Measurements from ENCODE around the gene ACADVL. TPM values are rescaled to one million over a fixed set of nuclear protein-coding genes. Genes with fewer than 3 reads are reported as not detected.

Gene ACADVL
- total RNA-seq, result 194 and 234 TPM in 2 replicates

GRCh38 chr17:7219812-7220592, at the start of gene ACADVL, which contains the start of gene DLG4:
ACADVL (plus strand) TSS chr17:7219938; CDS start chr17:7219985, 47 bp downstream.
DLG4 (minus strand) TSS chr17:7219836.

GRCh38 chr17:7179317-7180254, 40.2 kb upstream of the ACADVL start, which contains the start of gene ASGR1:
ASGR1 (minus strand) TSS chr17:7179370; CDS start chr17:7178563, 807 bp downstream.

GRCh38 chr17:7234083-7234951, 14.6 kb downstream of the ACADVL start, which contains the start of gene DVL2:
DVL2 (minus strand) TSS chr17:7234517; CDS start chr17:7234262, 255 bp downstream.

DNA sequence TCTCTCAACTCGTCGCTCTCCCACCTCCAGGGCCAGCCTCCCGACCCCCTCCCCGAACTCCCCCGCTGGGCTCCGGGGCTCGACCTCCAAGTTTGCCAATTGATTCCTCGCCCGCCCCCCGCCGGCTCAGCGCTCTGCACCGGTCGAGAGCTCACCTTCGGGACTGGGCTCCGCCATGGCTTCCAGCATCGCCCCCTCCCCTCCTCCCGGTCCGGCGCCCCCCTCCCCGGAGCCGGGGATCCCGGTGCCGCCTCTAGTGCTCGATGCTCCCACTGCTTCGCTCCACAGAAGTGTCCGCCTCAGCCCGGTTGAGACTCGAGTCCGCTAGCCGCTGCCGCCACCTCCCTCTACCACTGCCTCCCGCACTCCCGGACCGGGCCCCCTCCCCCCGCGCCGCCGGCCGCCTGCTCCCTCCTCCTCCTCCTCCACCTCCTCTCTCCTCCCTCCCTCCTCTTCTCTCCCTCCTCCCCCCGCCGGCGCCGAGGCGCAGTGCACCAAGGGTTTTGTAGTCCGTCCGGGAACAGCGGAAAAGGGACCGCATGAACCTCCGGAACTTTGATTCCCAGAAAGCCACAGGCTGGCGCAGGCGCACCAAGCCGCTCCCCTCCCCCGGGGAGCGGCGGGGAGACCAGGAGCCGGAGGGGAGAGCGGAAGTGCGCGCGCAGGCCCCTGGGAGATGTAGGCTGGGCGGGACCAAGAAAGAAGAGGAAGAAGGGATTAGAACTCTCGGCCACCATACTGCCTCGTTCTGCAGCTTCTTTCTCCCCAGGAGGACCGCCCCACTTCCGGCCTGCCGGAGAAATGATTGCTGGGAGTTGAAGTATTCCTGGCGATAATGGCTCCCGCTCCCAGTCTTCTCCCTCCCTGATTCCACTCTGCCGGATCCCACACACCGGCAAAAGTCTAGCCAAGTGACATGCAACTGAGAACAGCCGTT, 19.6 kb downstream of the ACADVL start, which contains the start of gene PHF23:
Gene PHF23, minus strand, starts transcription at position 367 of the 937 bp plus-strand sequence. Its CDS starts 178 bp downstream, at position 189.

DNA sequence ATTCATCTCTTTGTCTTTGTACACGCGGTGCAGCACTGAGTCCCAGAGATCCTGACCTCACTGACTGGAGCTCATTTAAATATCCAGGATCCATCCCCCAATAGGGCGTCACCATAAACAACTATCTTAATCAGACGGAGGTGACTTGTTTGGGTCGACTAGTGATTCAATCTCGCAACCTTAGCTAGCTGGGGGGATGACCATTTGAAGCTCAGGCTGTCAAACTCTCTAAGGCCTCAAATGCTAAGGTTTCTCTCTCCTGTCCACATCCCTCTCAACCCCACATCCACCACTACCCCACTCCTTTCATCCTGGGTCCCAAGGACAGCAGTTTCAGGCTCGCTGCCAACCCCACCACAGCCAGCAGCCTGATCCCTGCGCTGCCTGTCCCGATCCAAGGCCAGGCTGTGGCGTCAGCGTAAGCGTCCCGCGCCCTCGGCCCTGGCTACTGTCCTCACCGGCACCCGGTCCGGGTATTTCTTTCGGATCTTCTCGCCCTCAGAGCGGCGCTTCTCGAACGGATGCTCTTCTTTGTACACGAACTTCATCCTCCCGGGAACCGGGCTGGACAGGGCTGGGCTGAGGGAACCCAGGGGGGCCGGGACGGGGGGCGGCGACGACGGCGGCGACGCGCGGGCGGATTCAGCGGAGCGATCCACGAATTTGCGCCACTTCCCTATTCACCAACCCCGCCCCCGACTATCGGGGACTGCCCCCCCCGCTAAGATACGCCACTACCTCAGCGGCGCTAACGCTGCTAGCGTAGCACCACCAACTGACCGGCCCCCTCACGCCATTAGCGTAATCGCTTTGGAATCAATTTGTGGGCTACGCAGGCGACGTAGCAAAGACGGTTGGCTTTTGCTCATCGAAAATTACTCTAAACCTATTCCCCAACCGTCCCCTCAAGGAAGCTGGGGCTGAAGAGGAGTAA, 22.3 kb downstream of the ACADVL start, which contains the start of gene GABARAP:
Gene GABARAP, minus strand, starts transcription at position 667 of the 934 bp plus-strand sequence. Its CDS starts 119 bp downstream, at position 548.

GRCh38 chr17:7251661-7252175, 32.0 kb downstream of the ACADVL start, which contains the start of gene CTDNEP1:
CTDNEP1 (minus strand) TSS chr17:7251734; CDS start chr17:7251296, 438 bp downstream.

GRCh38 chr17:7252176-7253043, 32.7 kb downstream of the ACADVL start, which contains the start of gene ELP5:
ELP5 (plus strand) TSS chr17:7252215; CDS start chr17:7252551, 336 bp downstream.

GRCh38 chr17:7262192-7262934, 42.6 kb downstream of the ACADVL start, which contains the start of gene CLDN7:
CLDN7 (minus strand) TSS chr17:7262478; CDS start chr17:7262043, 435 bp downstream.

Other genes starting within 250 kb of the ACADVL start
- gene ALOX12, start 223.9 kb upstream of the ACADVL start, total RNA-seq, result not detected in 2 replicates
- 263 and 289 TPM in 2 replicates for gene RNASEK, start 207.3 kb upstream of the ACADVL start, total RNA-seq
- gene BCL6B, start 196.9 kb upstream of the ACADVL start, total RNA-seq, result 0.35 and 2.2 TPM in 2 replicates
- 0.17 and 1.2 TPM in 2 replicates for gene SLC16A13, start 183.9 kb upstream of the ACADVL start, total RNA-seq
- gene SLC16A11, start 175.8 kb upstream of the ACADVL start, total RNA-seq, result 0.60 TPM in 1 of 2 replicates, not detected in the other
- not detected in 2 replicates for gene CLEC10A, start 139.7 kb upstream of the ACADVL start, total RNA-seq
- not detected in 2 replicates for gene ASGR2, start 105.1 kb upstream of the ACADVL start, total RNA-seq
- gene ASGR1, start 40.6 kb upstream of the ACADVL start, total RNA-seq, result 0.35 and 0.85 TPM in 2 replicates
- gene DLG4, start 102 bp upstream of the ACADVL start, total RNA-seq, result 8.5 and 13.6 TPM in 2 replicates
- 61.8 and 63.7 TPM in 2 replicates for gene DVL2, start 14.6 kb downstream of the ACADVL start, total RNA-seq
- gene PHF23, start 19.5 kb downstream of the ACADVL start, total RNA-seq, result 37.1 and 52.7 TPM in 2 replicates
- 916 and 1,059 TPM in 2 replicates for gene GABARAP, start 22.5 kb downstream of the ACADVL start, total RNA-seq
- gene CTDNEP1, start 31.8 kb downstream of the ACADVL start, total RNA-seq, result 56.2 and 97.6 TPM in 2 replicates
- 24.4 and 27.7 TPM in 2 replicates for gene ELP5, start 32.3 kb downstream of the ACADVL start, total RNA-seq
- gene CLDN7, start 42.5 kb downstream of the ACADVL start, total RNA-seq, result 0.17 and 1.3 TPM in 2 replicates
- gene SLC2A4, start 61.8 kb downstream of the ACADVL start, total RNA-seq, result 0.23 TPM in 1 of 2 replicates, not detected in the other
- 0.60 TPM in 1 of 2 replicates, not detected in the other for gene YBX2, start 74.7 kb downstream of the ACADVL start, total RNA-seq
- 327 and 351 TPM in 2 replicates for gene EIF5A, start 87.7 kb downstream of the ACADVL start, total RNA-seq
- gene GPS2, start 95.4 kb downstream of the ACADVL start, total RNA-seq, result 65.2 and 92.2 TPM in 2 replicates
- gene NEURL4, start 109.4 kb downstream of the ACADVL start, total RNA-seq, result 8.9 and 13.0 TPM in 2 replicates
- 0.34 TPM in 1 of 2 replicates, not detected in the other for gene ACAP1, start 116.6 kb downstream of the ACADVL start, total RNA-seq
- 17.2 and 24.3 TPM in 2 replicates for gene KCTD11, start 132.2 kb downstream of the ACADVL start, total RNA-seq
- not detected in 2 replicates for gene TMEM95, start 135.2 kb downstream of the ACADVL start, total RNA-seq
- gene TNK1, start 161.2 kb downstream of the ACADVL start, total RNA-seq, result 0.09 and 0.47 TPM in 2 replicates
- gene PLSCR3, start 174.6 kb downstream of the ACADVL start, total RNA-seq, result 45.7 and 72.9 TPM in 2 replicates
- 83.2 and 132 TPM in 2 replicates for gene TMEM256, start 184.2 kb downstream of the ACADVL start, total RNA-seq
- gene NLGN2, start 187.9 kb downstream of the ACADVL start, total RNA-seq, result 13.5 and 18.6 TPM in 2 replicates
- not detected in 2 replicates for gene SPEM1, start 200.4 kb downstream of the ACADVL start, total RNA-seq
- gene SPEM2, start 205.7 kb downstream of the ACADVL start, total RNA-seq, result not detected in 2 replicates
- gene SPEM3, start 208.9 kb downstream of the ACADVL start, total RNA-seq, result not detected in 2 replicates
- 1.3 and 2.4 TPM in 2 replicates for gene TMEM102, start 215.5 kb downstream of the ACADVL start, total RNA-seq
- gene FGF11, start 219.6 kb downstream of the ACADVL start, total RNA-seq, result 0.43 and 2.0 TPM in 2 replicates
- 3.7 and 6.7 TPM in 2 replicates for gene CHRNB1, start 225.1 kb downstream of the ACADVL start, total RNA-seq